H1 (cell line): ENCODE data around the gene DNASE1L1. TPM values are rescaled to one million over a fixed set of nuclear protein-coding genes. Genes with fewer than 3 reads are reported as not detected.

Experiments used
- ZNF274 ChIP-seq: IDR thresholded peaks from 2 replicates; pipeline ENCODE4 v1.7.0; 2012; ENCODE audit warnings: low read length, borderline replicate concordance; ENCODE audit errors: extremely low read depth
- polyA plus RNA-seq, 7 experiments: library from polyadenylated mRNA; depleted of rRNA in 3 of 7; stranded (reverse) in 5 of 7; unstranded in 2 of 7; fragments of >200 nt in 5 of 7; fragments of 200-250 nt in 2 of 7; gene quantifications; 1 replicate in 5 of 7; 2 replicates in 1 of 7; 4 replicates in 1 of 7; pipeline versions ENCODE4 v1.2.1 to v1.2.3, GENCODE V29; 2011 to 2013; ENCODE audit warnings: missing spikeins in 2 of 7, mixed read lengths in 2 of 7
- total RNA-seq: library from RNA; stranded (reverse); fragmentation: NEBNext Ultra II Directional; extraction: Animal tissue kit (Norgen Biotek cat#: 25700); gene quantifications from 2 replicates; pipeline ENCODE4 v1.2.1, GENCODE V29; 2021

Gene DNASE1L1
- total and polyA plus RNA-seq, 2 of the 8 experiments (the other 6 are each of a cell fraction or from before 2014, with no cell fraction given) = 8.7 to 30.0 TPM

- TF ChIP-seq ZNF274 = no peak
Measured at GRCh38 chrX:154443479-154443910, 34.4 kb upstream of the DNASE1L1 start (continued).
